HFFc6 (cell line): Measurements from ENCODE around the gene ANKRD65. TPM values are rescaled to one million over a fixed set of nuclear protein-coding genes. Genes with fewer than 3 reads are reported as not detected.

ENCODE experiments used
- DNase-seq: peaks from one replicate; pipeline ENCODE4 v3.0.0-alpha.2; 2018
- H3K27ac Mint-ChIP-seq: 2 replicates; pipeline ENCODE4 v1.8.0; 2020; ENCODE audit warnings: mild to moderate bottlenecking, mixed read lengths
- H3K27me3 Mint-ChIP-seq: 2 replicates; pipeline ENCODE4 v1.8.0; 2021; ENCODE audit warnings: mild to moderate bottlenecking, moderate library complexity, mixed read lengths; ENCODE audit not compliant: insufficient read depth
- H3K36me3 Mint-ChIP-seq: 2 replicates; pipeline ENCODE4 v1.8.0; 2021; ENCODE audit warnings: low read depth, mixed read lengths
- H3K4me1 Mint-ChIP-seq: 2 replicates; pipeline ENCODE4 v1.8.0; 2020; ENCODE audit warnings: low read depth, mixed read lengths
- H3K4me3 Mint-ChIP-seq: 2 replicates; pipeline ENCODE4 v1.8.0; 2020; ENCODE audit warnings: mild to moderate bottlenecking, moderate library complexity, mixed read lengths
- H3K9me3 Mint-ChIP-seq: 2 replicates; pipeline ENCODE4 v1.8.0; 2020; ENCODE audit warnings: mild to moderate bottlenecking, mixed read lengths
- CTCF ChIP-seq: fragments of 200-600 bp; sonication (generic); IDR thresholded peaks from 2 replicates; pipeline ENCODE4 v1.5.0; 2021; ENCODE audit warnings: antibody characterized with exemption, mild to moderate bottlenecking
- total RNA-seq, 6 experiments: library from RNA; stranded (reverse); fragmentation: NEBNext Ultra II Directional; extraction: Animal tissue kit (Norgen Biotek cat#: 25700); gene quantifications; 2 replicates in 1 of 6; 3 replicates in 5 of 6; pipeline ENCODE4 v1.2.3, GENCODE V29; 2021

Gene ANKRD65
- total RNA-seq, 6 experiments from 2014 or later = 0.14 TPM; not detected in 4

GRCh38 chr1:1424707-1425106, 3.6 kb upstream of the ANKRD65 start:
- Mint-ChIP-seq H3K4me1 (peaks cover 16% of the 10 kb centered on the region), H3K36me3 (no peaks in the 10 kb centered on the region), H3K4me3 (no peak overlapping the region), H3K27me3 (peaks cover 2% of the 10 kb centered on the region; the same call in 1 of the 2 replicates), H3K9me3 (peaks cover 5% of the 10 kb centered on the region), H3K27ac (no peak overlapping the region)
- no peak for TF ChIP-seq CTCF
- no peak for DNase-seq

DNA sequence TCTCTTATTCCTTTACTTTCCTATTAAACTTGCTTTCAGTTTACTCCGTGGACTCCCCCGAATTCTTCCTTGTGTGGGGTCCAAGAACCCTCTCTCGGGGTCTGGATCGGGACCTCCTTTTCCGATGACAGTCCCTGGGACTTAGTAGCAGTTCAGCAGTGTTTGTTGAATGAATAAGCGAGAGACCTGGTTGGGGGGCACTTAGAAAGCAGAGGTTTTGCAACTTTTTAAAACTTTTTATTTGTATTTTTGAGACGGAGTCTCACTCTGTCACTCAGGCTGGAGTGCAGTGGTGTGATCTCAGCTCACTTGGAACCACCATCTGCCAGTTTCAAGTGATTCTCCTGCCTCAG, 2.1 kb upstream of the ANKRD65 start:
- Mint-ChIP-seq H3K27ac (peak overlapping the region; percentile 57; the same call in 1 of the 2 replicates), H3K27me3 (no peaks in the 10 kb centered on the region; the same call in 1 of the 2 replicates), H3K4me3 (no peak overlapping the region), H3K9me3 (peaks cover under 1% of the 10 kb centered on the region; the same call in 1 of the 2 replicates), H3K4me1 (peaks cover 13% of the 10 kb centered on the region), H3K36me3 (no peaks in the 10 kb centered on the region)
- no peak for TF ChIP-seq CTCF
- DNase-seq = no peak

DNA sequence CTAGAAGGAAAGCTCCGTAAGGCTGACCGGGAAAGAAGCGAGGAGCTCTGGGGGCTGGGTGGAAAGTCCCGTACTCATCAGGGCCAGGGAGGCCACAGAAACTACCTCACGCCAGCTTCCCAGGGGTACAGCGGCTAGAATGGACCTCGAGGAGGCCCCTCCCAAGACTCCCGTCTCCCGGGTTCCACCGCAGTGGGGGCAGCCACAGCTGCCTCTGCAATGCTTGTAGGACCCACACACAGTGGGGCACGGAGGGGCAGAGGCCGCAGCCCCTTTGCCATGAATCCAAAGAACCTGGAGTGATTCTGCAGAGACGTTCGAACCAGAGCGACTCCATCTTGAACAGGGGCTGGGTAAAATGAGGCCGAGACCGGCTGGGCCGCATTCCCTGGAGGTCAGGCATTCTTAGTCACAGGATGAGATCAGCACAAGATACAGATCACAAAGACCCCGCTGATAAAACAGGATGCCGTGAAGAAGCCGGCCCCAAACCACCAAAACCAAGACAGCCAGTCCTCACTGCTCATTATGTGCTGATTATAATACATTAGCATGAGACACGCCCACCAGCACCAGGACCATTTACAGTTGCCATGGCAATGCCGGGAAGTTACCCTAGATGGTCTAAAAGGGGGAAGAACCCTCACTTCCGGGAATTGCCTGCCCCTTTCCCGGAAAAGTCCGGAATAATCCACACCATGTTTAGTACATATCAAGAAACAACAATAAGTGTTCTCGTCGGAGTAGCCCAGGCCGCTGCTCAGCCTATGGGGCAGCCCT, 1.6 kb upstream of the ANKRD65 start:
- DNase-seq = peak; percentile 22

DNA sequence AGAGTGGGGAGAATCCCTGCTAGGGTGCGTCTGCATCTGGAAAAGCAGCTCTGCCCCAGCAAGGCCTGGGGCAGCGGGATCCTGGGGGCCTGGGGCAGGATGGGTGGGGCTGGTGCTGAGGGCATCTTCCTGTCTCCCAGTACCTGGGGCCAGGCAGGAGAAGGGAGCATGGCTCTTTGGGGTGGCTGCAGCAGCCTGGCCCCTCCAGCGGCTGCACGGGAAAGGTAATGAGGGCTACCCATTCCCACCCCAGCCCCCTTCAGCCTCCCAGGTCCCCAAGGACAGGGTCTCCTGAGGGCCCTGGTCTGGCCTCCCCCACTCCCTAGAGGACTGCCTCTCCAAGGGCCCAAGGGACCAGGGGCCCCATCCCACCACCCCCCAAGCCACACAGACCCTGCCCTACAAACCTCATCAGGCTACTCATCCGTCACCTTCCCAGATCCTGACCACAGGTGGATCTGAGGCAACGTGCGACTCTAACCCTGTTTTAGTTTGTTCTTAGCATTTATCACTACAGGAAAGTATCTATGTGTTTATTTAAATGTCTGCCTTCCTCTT, 910 bp upstream of the ANKRD65 start:
- peaks cover 13% of the 10 kb centered on the region for H3K4me1 Mint-ChIP-seq
- H3K27me3 Mint-ChIP-seq = no peaks in the 10 kb centered on the region; the same call in 1 of the 2 replicates
- no peaks in the 10 kb centered on the region for H3K36me3 Mint-ChIP-seq
- TF ChIP-seq CTCF = no peak
- no peak overlapping the region for H3K27ac Mint-ChIP-seq
- no peak overlapping the region for H3K4me3 Mint-ChIP-seq
- no peaks in the 10 kb centered on the region for H3K9me3 Mint-ChIP-seq
- DNase-seq = no peak

More for the DNA sequence above, 1.6 kb upstream of the ANKRD65 start:
- Mint-ChIP-seq H3K4me3 (no peak overlapping the region), H3K27me3 (no peaks in the 10 kb centered on the region; the same call in 1 of the 2 replicates), H3K27ac (peak overlapping the region; percentile 57; the same call in 1 of the 2 replicates), H3K9me3 (no peaks in the 10 kb centered on the region), H3K36me3 (no peaks in the 10 kb centered on the region), H3K4me1 (peaks cover 13% of the 10 kb centered on the region)
- TF ChIP-seq CTCF = no peak

- Mint-ChIP-seq H3K27ac (no peak overlapping the region), H3K4me3 (no peak overlapping the region), H3K9me3 (no peaks in the 10 kb centered on the region), H3K4me1 (peaks cover 13% of the 10 kb centered on the region), H3K36me3 (no peaks in the 10 kb centered on the region), H3K27me3 (no peaks in the 10 kb centered on the region; the same call in 1 of the 2 replicates)
- no peak for DNase-seq
- TF ChIP-seq CTCF = no peak
These were observed 378 bp downstream of the ANKRD65 start for GRCh38 chr1:1420654-1421141.
